DND-41 (cell line): ENCODE measurements around the gene SF3B5.
"Not testable (repeated sequence)": the region's sequence is repeated elsewhere in the genome, so short reads cannot be mapped to it uniquely, and the experiment has no call there.

ENCODE experiments used
- ATAC-seq: fragments of 200-7000 bp; cut with Tn5 transposase; 3 replicates; pipeline ENCODE4 v1.9.1; 2021; ENCODE audit warnings: low read depth; ENCODE audit not compliant: insufficient read depth
- DNase-seq: peaks from one replicate; pipeline ENCODE4 v3.0.0-alpha.2; 2020
- H2AFZ ChIP-seq: 2 replicates; pipeline ENCODE4 v1.6.0; 2012; ENCODE audit warnings: low read depth, low read length
- H3K27ac ChIP-seq: 2 replicates; pipeline ENCODE4 v1.5.1; 2012; ENCODE audit warnings: low read length, inconsistent platforms
- H3K27me3 ChIP-seq: fragments of 200-600 bp; sonication (generic); 2 replicates; pipeline ENCODE4 v1.6.0; 2012; ENCODE audit warnings: low read length, mild to moderate bottlenecking, inconsistent platforms; ENCODE audit not compliant: insufficient read depth, poor library complexity
- H3K36me3 ChIP-seq: 2 replicates; pipeline ENCODE4 v1.5.1; 2012; ENCODE audit warnings: low read length, inconsistent platforms; ENCODE audit not compliant: insufficient read depth
- H3K4me1 ChIP-seq: 2 replicates; pipeline ENCODE4 v1.5.1; 2012; ENCODE audit warnings: mild to moderate bottlenecking, low read length; ENCODE audit not compliant: insufficient read depth
- H3K4me2 ChIP-seq: 2 replicates; pipeline ENCODE4 v1.6.0; 2012; ENCODE audit warnings: mild to moderate bottlenecking, moderate library complexity, low read length, inconsistent platforms; ENCODE audit not compliant: insufficient read depth
- H3K4me3 ChIP-seq, 2 experiments: fragments of 200-600 bp in 1 of 2; shearing (Covaris generic) in 1 of 2; 2 replicates each; pipeline ENCODE4 v1.5.1; 2012 to 2016; ENCODE audit warnings: inconsistent platforms in 2 of 2, low read length in 2 of 2, mild to moderate bottlenecking in 2 of 2, low read depth in 1 of 2, moderate library complexity in 1 of 2
- H3K79me2 ChIP-seq: 2 replicates; pipeline ENCODE4 v1.6.0; 2012; ENCODE audit warnings: low read length, inconsistent platforms; ENCODE audit not compliant: insufficient read depth
- H3K9ac ChIP-seq: 2 replicates; pipeline ENCODE4 v1.6.0; 2012; ENCODE audit warnings: low read depth, mild to moderate bottlenecking, inconsistent platforms, low read length, moderate library complexity
- H3K9me3 ChIP-seq: 2 replicates; pipeline ENCODE4 v1.5.1; 2012; ENCODE audit warnings: low read length, moderate library complexity, mild to moderate bottlenecking, inconsistent platforms; ENCODE audit not compliant: insufficient read depth, severe bottlenecking
- H4K20me1 ChIP-seq: 2 replicates; pipeline ENCODE4 v1.6.0; 2012; ENCODE audit warnings: low read length; ENCODE audit not compliant: insufficient read depth
- EZH2 ChIP-seq: IDR thresholded peaks from 3 replicates; pipeline ENCODE4 v1.6.1; 2012; ENCODE audit warnings: borderline replicate concordance, low read depth, mild to moderate bottlenecking, moderate library complexity, low read length, inconsistent platforms; ENCODE audit not compliant: severe bottlenecking
- TF ChIP-seq, protein P1 (sequence below): IDR thresholded peaks from 2 replicates; pipeline ENCODE4 v1.5.1; 2012; ENCODE audit warnings: borderline replicate concordance, low read length, moderate library complexity, mild to moderate bottlenecking; ENCODE audit not compliant: poor library complexity, severe bottlenecking; ENCODE audit errors: extremely low read depth

Gene SF3B5

DNA sequence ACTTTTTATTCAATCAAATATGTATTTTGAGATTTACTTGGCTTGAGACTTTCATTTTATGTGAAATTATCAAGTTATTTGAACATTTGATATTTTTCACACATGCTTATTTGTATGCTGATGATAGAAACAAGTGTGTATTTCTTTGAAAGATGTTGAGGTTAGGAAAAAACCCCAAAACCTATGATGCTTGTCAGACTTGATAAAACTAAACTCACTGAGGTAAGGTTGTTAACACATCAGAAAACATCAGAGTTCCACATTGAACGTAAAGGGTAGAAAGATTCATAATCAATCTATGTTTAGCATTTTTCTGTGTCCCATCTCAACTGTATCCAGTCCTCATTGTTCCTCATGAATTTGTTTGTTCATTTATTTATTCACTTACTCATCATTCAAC is 12.2 kb downstream of the SF3B5 start:
- no peak for ATAC-seq
- DNase-seq, result no peak

DNA sequence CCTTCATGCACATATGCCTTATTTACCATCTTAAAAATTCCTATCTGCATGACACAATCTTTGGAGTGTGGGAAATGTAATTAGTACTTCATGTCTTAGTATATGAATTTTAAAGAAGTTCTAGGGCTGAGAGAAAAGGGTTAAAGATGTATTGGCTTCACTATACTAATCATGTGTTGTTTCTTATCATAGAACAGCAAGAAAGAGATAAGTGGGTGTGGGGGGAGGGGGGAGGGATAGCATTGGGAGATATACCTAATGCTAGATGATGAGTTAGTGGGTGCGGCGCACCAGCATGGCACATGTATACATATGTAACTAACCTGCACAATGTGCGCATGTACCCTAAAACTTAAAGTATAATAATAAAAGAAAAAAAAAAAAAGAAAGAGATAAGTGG is 13.0 kb downstream of the SF3B5 start:
- H3K9ac ChIP-seq, H4K20me1 ChIP-seq, H3K27ac ChIP-seq, H3K79me2 ChIP-seq, H3K36me3 ChIP-seq, H3K4me3 ChIP-seq, H3K9me3 ChIP-seq, H2AFZ ChIP-seq, H3K27me3 ChIP-seq, DNase-seq, H3K4me2 ChIP-seq, H3K4me1 ChIP-seq, ATAC-seq: not testable (repeated sequence)

More for the DNA sequence above, 12.2 kb downstream of the SF3B5 start:
- H4K20me1 ChIP-seq, result no peaks in the 10 kb centered on the region
- H2AFZ ChIP-seq, result no peak overlapping the region
- no peak overlapping the region for H3K9ac ChIP-seq
- H3K4me2 ChIP-seq, result no peak overlapping the region
- H3K4me3 ChIP-seq, result no peak overlapping the region
- H3K27me3 ChIP-seq, result no peaks in the 10 kb centered on the region
- H3K36me3 ChIP-seq, result no peaks in the 10 kb centered on the region
- no peak overlapping the region for H3K27ac ChIP-seq
- TF ChIP-seq EZH2, result no peak
- TF ChIP-seq, protein P1, sequence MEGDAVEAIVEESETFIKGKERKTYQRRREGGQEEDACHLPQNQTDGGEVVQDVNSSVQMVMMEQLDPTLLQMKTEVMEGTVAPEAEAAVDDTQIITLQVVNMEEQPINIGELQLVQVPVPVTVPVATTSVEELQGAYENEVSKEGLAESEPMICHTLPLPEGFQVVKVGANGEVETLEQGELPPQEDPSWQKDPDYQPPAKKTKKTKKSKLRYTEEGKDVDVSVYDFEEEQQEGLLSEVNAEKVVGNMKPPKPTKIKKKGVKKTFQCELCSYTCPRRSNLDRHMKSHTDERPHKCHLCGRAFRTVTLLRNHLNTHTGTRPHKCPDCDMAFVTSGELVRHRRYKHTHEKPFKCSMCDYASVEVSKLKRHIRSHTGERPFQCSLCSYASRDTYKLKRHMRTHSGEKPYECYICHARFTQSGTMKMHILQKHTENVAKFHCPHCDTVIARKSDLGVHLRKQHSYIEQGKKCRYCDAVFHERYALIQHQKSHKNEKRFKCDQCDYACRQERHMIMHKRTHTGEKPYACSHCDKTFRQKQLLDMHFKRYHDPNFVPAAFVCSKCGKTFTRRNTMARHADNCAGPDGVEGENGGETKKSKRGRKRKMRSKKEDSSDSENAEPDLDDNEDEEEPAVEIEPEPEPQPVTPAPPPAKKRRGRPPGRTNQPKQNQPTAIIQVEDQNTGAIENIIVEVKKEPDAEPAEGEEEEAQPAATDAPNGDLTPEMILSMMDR, result no peak
- H3K9me3 ChIP-seq, result no peaks in the 10 kb centered on the region
- H3K4me1 ChIP-seq, result no peaks in the 10 kb centered on the region
- no peaks in the 10 kb centered on the region for H3K79me2 ChIP-seq

DNA sequence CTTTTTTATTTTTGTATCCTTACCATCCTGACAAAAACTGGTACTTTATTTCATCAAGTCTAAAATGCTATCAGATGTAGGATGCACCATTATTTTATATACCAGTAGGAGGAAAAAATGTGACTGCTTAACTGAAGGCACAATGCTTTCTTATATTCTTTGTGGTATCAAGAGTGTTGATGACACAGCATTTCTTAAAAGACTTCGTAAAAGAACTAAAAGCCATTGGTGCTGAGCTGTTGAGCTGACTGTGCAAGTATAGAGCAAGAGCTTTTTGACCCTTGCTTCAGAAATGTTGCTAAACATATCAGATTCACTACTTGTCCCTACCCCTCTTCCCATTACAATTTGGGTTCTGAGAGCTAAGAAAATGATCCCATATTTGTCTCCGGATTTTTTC is 17.5 kb downstream of the SF3B5 start:
- Histone ChIP-seq H3K79me2 (no peaks in the 10 kb centered on the region), H3K9ac (no peak overlapping the region), H3K36me3 (no peaks in the 10 kb centered on the region), H3K4me2 (no peak overlapping the region), H3K4me3 (no peak overlapping the region), H3K27ac (no peak overlapping the region), H3K27me3 (no peaks in the 10 kb centered on the region), H2AFZ (no peak overlapping the region), H3K4me1 (no peaks in the 10 kb centered on the region), H3K9me3 (no peaks in the 10 kb centered on the region), H4K20me1 (no peaks in the 10 kb centered on the region)
- TF ChIP-seq EZH2, result no peak
- TF ChIP-seq, protein P1, result no peak
- no peak for ATAC-seq
- DNase-seq, result no peak

DNA sequence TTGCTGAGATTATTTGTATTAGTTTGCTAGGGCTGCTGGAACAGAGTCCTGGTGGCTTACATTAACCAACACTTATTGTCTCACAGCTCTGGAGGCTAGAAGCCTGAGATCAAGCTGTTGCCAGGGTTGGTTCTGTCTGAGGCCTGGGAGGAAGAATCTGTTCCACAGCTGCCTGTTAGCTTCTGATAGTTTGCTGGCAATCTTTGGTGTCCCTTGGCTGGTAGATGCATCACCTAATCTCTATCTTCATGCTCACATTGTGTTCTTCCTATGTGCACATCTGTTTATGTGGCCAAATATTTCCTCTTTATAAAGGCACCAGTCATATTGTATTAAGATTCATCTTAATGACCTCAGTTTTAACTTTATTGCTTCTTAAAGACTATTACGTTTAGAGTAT is 19.5 kb downstream of the SF3B5 start:
- H4K20me1 ChIP-seq, result no peaks in the 10 kb centered on the region
- H3K36me3 ChIP-seq, result no peaks in the 10 kb centered on the region
- TF ChIP-seq, protein P1, result no peak
- TF ChIP-seq EZH2, result no peak
- no peak overlapping the region for H3K9ac ChIP-seq
- no peak for DNase-seq
- no peaks in the 10 kb centered on the region for H3K9me3 ChIP-seq
- H3K4me2 ChIP-seq, result no peak overlapping the region
- H2AFZ ChIP-seq, result no peak overlapping the region
- no peaks in the 10 kb centered on the region for H3K79me2 ChIP-seq
- H3K27me3 ChIP-seq, result peaks cover 8% of the 10 kb centered on the region
- no peaks in the 10 kb centered on the region for H3K4me1 ChIP-seq
- H3K27ac ChIP-seq, result no peak overlapping the region
- no peak for ATAC-seq
- no peak overlapping the region for H3K4me3 ChIP-seq
